DOHH2 (cell line): ENCODE measurements around the gene RNASET2.

Experiments
- CTCF ChIP-seq: fragments of 200-600 bp; sonication (generic); IDR thresholded peaks from one replicate; pipeline ENCODE4 v1.5.1; 2014; ENCODE audit warnings: antibody characterized with exemption, mild to moderate bottlenecking, low read depth, low read length; ENCODE audit not compliant: poor library complexity, severe bottlenecking
- EZH2phosphoT487 ChIP-seq: fragments of 200-600 bp; sonication (generic); IDR thresholded peaks from 2 replicates; pipeline ENCODE4 v1.6.1; 2017; ENCODE audit warnings: borderline replicate concordance, mild to moderate bottlenecking, antibody characterized with exemption, low read length, moderate library complexity, mixed read lengths

- TF ChIP-seq CTCF (no peak), EZH2phosphoT487 (no peak)
These were observed 27.5 kb downstream of the RNASET2 start for GRCh38 chr6:166928644-166929541.
